B cell (primary cell): ENCODE data around the gene SLC25A6. TPM values are rescaled to one million over a fixed set of nuclear protein-coding genes. Genes with fewer than 3 reads are reported as not detected.

Experiments used
- ATAC-seq: fragments of 200-7000 bp; cut with Tn5 transposase; one replicate; pipeline ENCODE4 v1.10.0; 2021; ENCODE audit warnings: low read depth, mild to moderate bottlenecking, moderate number of reproducible peaks, moderate library complexity
- CTCF ChIA-PET: fragments of 350-600 bp; sonication (Branson Sonifier 250); formaldehyde crosslinking; loops from one replicate; lab custom pipeline; 2021; ENCODE audit warnings: antibody characterized with exemption, inconsistent platforms; lab: Charles Lee
- POLR2A ChIA-PET: fragments of 350-600 bp; sonication (Branson Sonifier 250); formaldehyde crosslinking; loops from one replicate; lab custom pipeline; 2021; ENCODE audit warnings: antibody characterized with exemption; lab: Charles Lee
- DNase-seq: peaks from one replicate; pipeline ENCODE4 v3.0.0; 2013
- H2AFZ ChIP-seq: 2 replicates; pipeline ENCODE4 v1.6.1; 2012; ENCODE audit warnings: mild to moderate bottlenecking, low read depth, low read length; ENCODE audit not compliant: insufficient read depth, poor library complexity, severe bottlenecking
- H3K27ac ChIP-seq, 2 donors: 1 replicate in 1 of 2; 2 replicates in 1 of 2; pipeline ENCODE4 v1.5.1; 2012 to 2013; ENCODE audit warnings: low read length in 2 of 2, mild to moderate bottlenecking in 2 of 2, moderate library complexity in 1 of 2
- H3K27me3 ChIP-seq, 4 experiments: fragments of 200-600 bp in 1 of 4; sonication (generic) in 1 of 4; replicated peaks in 1 of 4; 1 replicate in 2 of 4; 2 replicates in 2 of 4; pipeline versions ENCODE4 v1.6.1 to v1.7.0; 2013 to 2016; ENCODE audit warnings: low read length in 3 of 4, mild to moderate bottlenecking in 2 of 4, mixed read lengths in 1 of 4, moderate library complexity in 1 of 4; ENCODE audit not compliant: insufficient read depth in 4 of 4, control insufficient read depth in 3 of 4; ENCODE audit errors: control extremely low read depth in 1 of 4
- H3K36me3 ChIP-seq, 2 experiments: replicated peaks in 1 of 2; 1 replicate in 1 of 2; 2 replicates in 1 of 2; pipeline versions ENCODE4 v1.6.1 to v1.7.1; 2013; ENCODE audit warnings: low read length in 1 of 2; ENCODE audit not compliant: insufficient read depth in 2 of 2, control insufficient read depth in 1 of 2; ENCODE audit errors: control extremely low read depth in 1 of 2, extremely low read depth in 1 of 2
- H3K4me1 ChIP-seq, 2 donors: fragments of 200-600 bp in 1 of 2; sonication (generic) in 1 of 2; 1 replicate in 1 of 2; 2 replicates in 1 of 2; pipeline versions ENCODE4 v1.5.1 to v1.6.1; 2013 to 2017; ENCODE audit warnings: low read length in 2 of 2; ENCODE audit not compliant: control insufficient read depth in 2 of 2, insufficient read depth in 2 of 2
- H3K4me2 ChIP-seq: replicated peaks from 2 replicates; pipeline ENCODE3; 2012; ENCODE audit warnings: mild to moderate bottlenecking, low read depth, low read length; ENCODE audit not compliant: poor library complexity, severe bottlenecking
- H3K4me3 ChIP-seq, 5 experiments: fragments of 200-600 bp in 1 of 5; sonication (generic) in 1 of 5; 1 replicate in 3 of 5; 2 replicates in 2 of 5; pipeline versions ENCODE4 v1.5.1 to v1.7.0; 2011 to 2016; ENCODE audit warnings: low read length in 4 of 5, mild to moderate bottlenecking in 4 of 5, low read depth in 2 of 5, control low read depth in 1 of 5, moderate library complexity in 1 of 5; ENCODE audit not compliant: insufficient read depth in 1 of 5; ENCODE audit errors: control extremely low read depth in 1 of 5, extremely low read depth in 1 of 5
- H3K79me2 ChIP-seq: fragments of 200-600 bp; sonication (generic); one replicate; pipeline ENCODE4 v1.6.0; 2016; ENCODE audit warnings: low read length; ENCODE audit not compliant: control insufficient read depth, insufficient read depth
- H3K9ac ChIP-seq: fragments of 200-600 bp; sonication (generic); 2 replicates; pipeline ENCODE4 v1.6.1; 2017; ENCODE audit warnings: mild to moderate bottlenecking, low read length, moderate library complexity
- H3K9me3 ChIP-seq, 3 donors: one replicate each; pipeline versions ENCODE4 v1.6.1 to v1.7.1; 2013; ENCODE audit warnings: low read length in 2 of 3; ENCODE audit not compliant: control insufficient read depth in 2 of 3, insufficient read depth in 1 of 3; ENCODE audit errors: control extremely low read depth in 1 of 3
- H4K20me1 ChIP-seq: 2 replicates; pipeline ENCODE4 v1.6.0; 2012; ENCODE audit warnings: mild to moderate bottlenecking, low read length; ENCODE audit not compliant: insufficient read depth, control insufficient read depth, poor library complexity, severe bottlenecking
- H3K27ac Mint-ChIP-seq: one replicate; pipeline ENCODE4 v1.8.0; 2021; ENCODE audit warnings: mixed read lengths
- H3K27me3 Mint-ChIP-seq: one replicate; pipeline ENCODE4 v1.8.0; 2021; ENCODE audit warnings: mixed read lengths
- H3K4me1 Mint-ChIP-seq: one replicate; pipeline ENCODE4 v1.8.0; 2021; ENCODE audit warnings: mixed read lengths
- H3K4me3 Mint-ChIP-seq: one replicate; pipeline ENCODE4 v1.8.0; 2021; ENCODE audit warnings: mixed read lengths
- H3K9me3 Mint-ChIP-seq: one replicate; pipeline ENCODE4 v1.8.0; 2022; ENCODE audit warnings: mixed read lengths; ENCODE audit not compliant: insufficient read depth
- EZH2 ChIP-seq: IDR thresholded peaks from 2 replicates; pipeline ENCODE4 v1.6.1; 2012; ENCODE audit warnings: borderline replicate concordance, low read depth, mild to moderate bottlenecking, moderate library complexity, low read length; ENCODE audit not compliant: insufficient read depth, poor library complexity, severe bottlenecking
- WGBS: methylation state at CpG from one replicate; pipeline ENCODE4 v1.1.5; 2013; ENCODE audit warnings: missing lambda C conversion rate; ENCODE audit not compliant: insufficient coverage; 5-methylcytosine and 5-hydroxymethylcytosine counted together
- intact Hi-C: fragments of 100-400 bp; cut with micrococcal nuclease; formaldehyde crosslinking; loops from one replicate; pipeline ENCODE4 v1.10.0; 2022
- polyA minus RNA-seq: library from RNA; depleted of rRNA, polyadenylated mRNA; stranded (reverse); fragments of >200 nt; gene quantifications from 2 replicates; pipeline ENCODE4 v1.2.3, GENCODE V29; 2012
- polyA plus RNA-seq: library from polyadenylated mRNA; depleted of rRNA; stranded (reverse); fragments of >200 nt; gene quantifications from 2 replicates; pipeline ENCODE4 v1.2.3, GENCODE V29; 2012
- total RNA-seq, 2 donors: library from RNA; stranded (reverse); fragments of 120-200 nt in 1 of 2; gene quantifications; 1 replicate in 1 of 2; 2 replicates in 1 of 2; pipeline versions ENCODE4 v1.2.3 to v1.2.4, GENCODE V29; 2013 to 2022
- TF ChIP-seq, protein P1 (sequence below): fragments of 200-600 bp; IDR thresholded peaks from one replicate; pipeline ENCODE4 v1.8.0; 2022; ENCODE audit warnings: antibody characterized with exemption, mild to moderate bottlenecking

Gene SLC25A6
- total RNA-seq (323 and 343 TPM in 2 replicates), polyA plus RNA-seq (642 and 850 TPM in 2 replicates), polyA minus RNA-seq (401 and 443 TPM in 2 replicates)
- 165 TPM for total RNA-seq (2013)

DNA sequence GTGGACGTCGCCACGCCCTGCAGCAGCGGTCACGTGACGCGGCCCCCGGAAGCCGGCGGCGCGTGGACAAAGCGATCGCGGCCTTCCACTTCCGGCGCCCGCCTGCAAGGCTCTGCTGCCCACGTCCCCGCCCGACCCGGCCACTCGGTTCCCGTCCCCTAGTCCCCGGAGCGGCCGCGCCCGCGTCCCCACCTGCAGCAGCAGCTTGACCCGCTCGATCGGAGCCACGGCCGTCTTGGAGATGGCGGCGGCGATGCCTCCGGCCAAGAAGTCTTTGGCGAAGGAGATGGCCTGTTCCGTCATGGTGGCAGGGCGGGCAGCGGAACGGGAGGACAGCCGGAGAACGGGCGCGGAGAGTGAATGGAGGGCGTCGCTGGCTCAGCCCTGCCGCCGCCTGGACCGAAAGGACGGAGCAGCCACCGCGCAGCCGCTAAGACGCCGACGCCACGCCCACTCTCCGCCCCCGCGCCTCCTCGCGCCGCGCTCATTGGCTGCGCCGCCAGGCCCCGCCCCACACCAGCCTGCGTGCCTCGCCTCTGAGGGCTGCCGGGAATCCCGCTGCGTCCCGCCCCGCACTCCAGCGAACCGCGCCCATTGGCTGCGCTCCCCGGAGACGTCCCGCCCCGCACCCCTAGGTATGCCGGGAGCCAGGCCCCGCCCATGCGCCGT is at the start of gene SLC25A6:
Gene SLC25A6, minus strand, starts transcription at position 407 of the 669 bp plus-strand sequence. Its CDS starts 104 bp downstream, at position 303.
- under 1% methylated on average over 90 of the region's 90 CpGs for WGBS
- TF ChIP-seq, protein P1, sequence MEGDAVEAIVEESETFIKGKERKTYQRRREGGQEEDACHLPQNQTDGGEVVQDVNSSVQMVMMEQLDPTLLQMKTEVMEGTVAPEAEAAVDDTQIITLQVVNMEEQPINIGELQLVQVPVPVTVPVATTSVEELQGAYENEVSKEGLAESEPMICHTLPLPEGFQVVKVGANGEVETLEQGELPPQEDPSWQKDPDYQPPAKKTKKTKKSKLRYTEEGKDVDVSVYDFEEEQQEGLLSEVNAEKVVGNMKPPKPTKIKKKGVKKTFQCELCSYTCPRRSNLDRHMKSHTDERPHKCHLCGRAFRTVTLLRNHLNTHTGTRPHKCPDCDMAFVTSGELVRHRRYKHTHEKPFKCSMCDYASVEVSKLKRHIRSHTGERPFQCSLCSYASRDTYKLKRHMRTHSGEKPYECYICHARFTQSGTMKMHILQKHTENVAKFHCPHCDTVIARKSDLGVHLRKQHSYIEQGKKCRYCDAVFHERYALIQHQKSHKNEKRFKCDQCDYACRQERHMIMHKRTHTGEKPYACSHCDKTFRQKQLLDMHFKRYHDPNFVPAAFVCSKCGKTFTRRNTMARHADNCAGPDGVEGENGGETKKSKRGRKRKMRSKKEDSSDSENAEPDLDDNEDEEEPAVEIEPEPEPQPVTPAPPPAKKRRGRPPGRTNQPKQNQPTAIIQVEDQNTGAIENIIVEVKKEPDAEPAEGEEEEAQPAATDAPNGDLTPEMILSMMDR: no peak
- TF ChIP-seq EZH2: no peak
- POLR2A ChIA-PET: no interaction called here
- Histone ChIP-seq H3K4me3 (peak within 1 kb of the TSS; percentile 60 to 100 (median 99)), H4K20me1 (peaks cover 83% of the 10 kb centered on the region), H3K27me3 (no peaks in the 10 kb centered on the region), H3K79me2 (peaks cover 86% of the 10 kb centered on the region), H2AFZ (peak within 1 kb of the TSS; percentile 91), H3K36me3 (peaks cover 0 to 50% of the 10 kb centered on the region in 2 experiments), H3K9me3 (peaks cover 0 to 5% (median 0%) of the 10 kb centered on the region in 3 donors), H3K4me1 (peaks cover 17 to 22% of the 10 kb centered on the region in 2 donors), H3K4me2 (peak within 1 kb of the TSS; percentile 96), H3K9ac (peak within 1 kb of the TSS; percentile 96), H3K27ac (peak within 1 kb of the TSS; percentile 96 to 98)
- Mint-ChIP-seq H3K27me3 (no peaks in the 10 kb centered on the region), H3K4me1 (peaks cover 38% of the 10 kb centered on the region), H3K4me3 (peak within 1 kb of the TSS; percentile 92), H3K9me3 (no peaks in the 10 kb centered on the region), H3K27ac (peak within 1 kb of the TSS; percentile 96)
- CTCF ChIA-PET: no interaction called here
- DNase-seq: peak; percentile 99
- ATAC-seq: peak; percentile 95
- intact Hi-C loops: loop anchor here (1.0 to 10.0 kb wide), 3 partner anchors 61 to 1217 kb away; no protein-coding TSS in a partner anchor

DNA sequence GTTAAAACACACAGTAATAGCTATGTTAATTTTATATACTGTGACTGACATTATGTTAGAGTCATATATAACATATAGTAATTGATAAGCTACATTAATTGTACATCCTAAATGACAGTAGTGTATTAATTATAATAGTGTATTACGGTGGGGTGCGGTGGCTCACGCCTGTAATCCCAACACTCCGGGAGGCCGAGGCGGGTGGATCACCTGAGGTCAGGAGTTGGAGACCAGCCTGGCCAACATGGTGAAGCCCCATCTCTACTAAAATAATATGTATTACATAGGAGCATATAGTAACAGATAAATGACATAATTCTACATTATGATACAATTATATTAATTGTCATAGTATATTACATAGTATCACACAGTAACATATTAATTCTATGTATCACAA is 48.6 kb upstream of the SLC25A6 start:
- Histone ChIP-seq H3K4me1 (no peaks in the 10 kb centered on the region), H3K36me3 (peaks cover 2 to 26% of the 10 kb centered on the region in 2 experiments), H3K4me2 (no peak overlapping the region), H4K20me1 (no peaks in the 10 kb centered on the region), H3K79me2 (peaks cover 11% of the 10 kb centered on the region), H3K9ac (no peak overlapping the region), H3K27ac (no peak overlapping the region), H3K9me3 (peaks cover 0 to 29% (median 0%) of the 10 kb centered on the region in 3 donors), H3K27me3 (no peaks in the 10 kb centered on the region), H3K4me3 (no peak overlapping the region), H2AFZ (no peak overlapping the region)
- POLR2A ChIA-PET: no interaction called here
- DNase-seq (no peak), ATAC-seq (no peak)
- no CpG with 5 or more reads among the region's 6 CpGs for WGBS
- H3K4me1 Mint-ChIP-seq: no peaks in the 10 kb centered on the region
- intact Hi-C loops: no loop called here
- no peak for TF ChIP-seq EZH2
- TF ChIP-seq, protein P1: no peak
- CTCF ChIA-PET: no interaction called here
- H3K9me3 Mint-ChIP-seq: no peaks in the 10 kb centered on the region
- H3K27ac Mint-ChIP-seq: no peak overlapping the region
- H3K27me3 Mint-ChIP-seq: no peaks in the 10 kb centered on the region
- H3K4me3 Mint-ChIP-seq: no peak overlapping the region
